Hepatocyte (in vitro differentiated cells): Measurements from ENCODE around the gene COPB1.

ENCODE experiments used
- CTCF ChIP-seq: fragments of 200-600 bp; sonication (generic); IDR thresholded peaks from 2 replicates; pipeline ENCODE4 v1.5.1; 2016; ENCODE audit warnings: antibody characterized with exemption, mild to moderate bottlenecking; ENCODE audit not compliant: poor library complexity
- EZH2phosphoT487 ChIP-seq: fragments of 200-600 bp; sonication (generic); IDR thresholded peaks from one replicate; pipeline ENCODE4 v1.6.1; 2018; ENCODE audit warnings: antibody characterized with exemption, mild to moderate bottlenecking, low read depth, moderate library complexity; ENCODE audit not compliant: unreplicated experiment, severe bottlenecking

GRCh38 chr11:14409891-14410290 is 89.7 kb downstream of the COPB1 start:
- TF ChIP-seq CTCF, result no peak
- no peak for TF ChIP-seq EZH2phosphoT487
